MM.1S (cell line): Measurements from ENCODE around the gene BCL11B.

Experiments used
- DNase-seq: peaks from one replicate; pipeline ENCODE4 v3.0.0-alpha.2; 2015
- H2AFZ ChIP-seq: fragments of 300-600 bp; sonication (generic); 2 replicates; pipeline ENCODE4 v1.6.0; 2016; ENCODE audit warnings: antibody characterized with exemption, low read length
- H3F3A ChIP-seq: fragments of 300-600 bp; sonication (generic); 2 replicates; pipeline ENCODE4 v1.6.1; 2016; ENCODE audit warnings: mild to moderate bottlenecking, antibody characterized with exemption, low read length, moderate library complexity, mixed read lengths; ENCODE audit not compliant: insufficient read depth
- H3K27ac ChIP-seq: fragments of 300-600 bp; sonication (generic); 2 replicates; pipeline ENCODE4 v1.5.1; 2016; ENCODE audit warnings: mild to moderate bottlenecking, low read length
- H3K27me3 ChIP-seq: fragments of 300-600 bp; sonication (generic); replicated peaks from 2 replicates; pipeline ENCODE4 v1.6.0; 2016; ENCODE audit warnings: low read length; ENCODE audit not compliant: insufficient read depth
- H3K36me3 ChIP-seq: fragments of 300-600 bp; sonication (generic); replicated peaks from 2 replicates; pipeline ENCODE4 v1.6.1; 2016; ENCODE audit warnings: mild to moderate bottlenecking, low read length, mixed read lengths; ENCODE audit not compliant: insufficient read depth
- H3K4me1 ChIP-seq: fragments of 300-600 bp; sonication (generic); 2 replicates; pipeline ENCODE4 v1.6.1; 2016; ENCODE audit warnings: low read length, mixed read lengths
- H3K4me2 ChIP-seq: fragments of 300-600 bp; sonication (generic); 2 replicates; pipeline ENCODE4 v1.6.0; 2016; ENCODE audit warnings: low read depth, low read length
- H3K4me3 ChIP-seq: fragments of 300-600 bp; sonication (generic); 2 replicates; pipeline ENCODE4 v1.5.1; 2016; ENCODE audit warnings: low read length, mixed read lengths
- H3K79me2 ChIP-seq: fragments of 300-600 bp; sonication (generic); 2 replicates; pipeline ENCODE4 v1.6.1; 2016; ENCODE audit warnings: mixed run types, low read length, mixed read lengths
- H3K9ac ChIP-seq: fragments of 300-600 bp; sonication (generic); 2 replicates; pipeline ENCODE4 v1.6.1; 2016; ENCODE audit warnings: low read length, mixed read lengths
- H3K9me2 ChIP-seq: fragments of 300-600 bp; sonication (generic); replicated peaks from 2 replicates; pipeline ENCODE4 v1.6.1; 2016; ENCODE audit warnings: mild to moderate bottlenecking, low read length, mixed read lengths; ENCODE audit not compliant: insufficient read depth
- H3K9me3 ChIP-seq: fragments of 300-600 bp; sonication (generic); replicated peaks from 2 replicates; pipeline ENCODE4 v1.6.1; 2016; ENCODE audit warnings: mild to moderate bottlenecking, low read length, mixed read lengths; ENCODE audit not compliant: insufficient read depth
- H4K20me1 ChIP-seq: fragments of 300-600 bp; sonication (generic); 2 replicates; pipeline ENCODE4 v1.6.1; 2016; ENCODE audit warnings: mild to moderate bottlenecking, low read length, moderate library complexity, mixed read lengths; ENCODE audit not compliant: insufficient read depth
- CTCF ChIP-seq: fragments of 300-600 bp; sonication (generic); IDR thresholded peaks from 2 replicates; pipeline ENCODE4 v1.5.1; 2016; ENCODE audit warnings: antibody characterized with exemption, low read length, mixed read lengths
- EZH2 ChIP-seq: fragments of 300-600 bp; sonication (generic); optimal IDR thresholded peaks from 2 replicates; pipeline ENCODE3; 2017; ENCODE audit warnings: low read depth, mild to moderate bottlenecking, antibody characterized with exemption, low read length, mixed read lengths
- EZH2phosphoT487 ChIP-seq: fragments of 300-600 bp; sonication (generic); IDR thresholded peaks from 2 replicates; pipeline ENCODE4 v1.6.1; 2018; ENCODE audit warnings: antibody characterized with exemption, low read length

The BCL11B gene

GRCh38 chr14:99240627-99241324 is 31.2 kb downstream of the BCL11B start:
- Histone ChIP-seq H3K4me1 (no peaks in the 10 kb centered on the region), H3K9me3 (no peaks in the 10 kb centered on the region), H3K4me3 (no peak overlapping the region), H3K9ac (no peak overlapping the region), H3K4me2 (no peak overlapping the region), H3F3A (no peaks in the 10 kb centered on the region), H4K20me1 (no peaks in the 10 kb centered on the region), H3K27ac (no peak overlapping the region), H3K27me3 (no peaks in the 10 kb centered on the region), H2AFZ (no peak overlapping the region), H3K9me2 (no peaks in the 10 kb centered on the region), H3K36me3 (no peaks in the 10 kb centered on the region), H3K79me2 (no peaks in the 10 kb centered on the region)
- no peak for DNase-seq
- TF ChIP-seq EZH2phosphoT487 (no peak), CTCF (no peak), EZH2 (no peak)

GRCh38 chr14:99239661-99240092 is 32.3 kb downstream of the BCL11B start:
- TF ChIP-seq CTCF (no peak), EZH2 (no peak), EZH2phosphoT487 (no peak)
- no peaks in the 10 kb centered on the region for H3K4me1 ChIP-seq
- H3K9ac ChIP-seq = no peak overlapping the region
- H3K36me3 ChIP-seq = no peaks in the 10 kb centered on the region
- H3K9me2 ChIP-seq = no peaks in the 10 kb centered on the region
- no peaks in the 10 kb centered on the region for H3K27me3 ChIP-seq
- H3K79me2 ChIP-seq = no peaks in the 10 kb centered on the region
- H3K4me2 ChIP-seq = no peak overlapping the region
- no peaks in the 10 kb centered on the region for H3K9me3 ChIP-seq
- H2AFZ ChIP-seq = no peak overlapping the region
- no peaks in the 10 kb centered on the region for H3F3A ChIP-seq
- no peak overlapping the region for H3K4me3 ChIP-seq
- DNase-seq = no peak
- no peak overlapping the region for H3K27ac ChIP-seq
- H4K20me1 ChIP-seq = no peaks in the 10 kb centered on the region

DNA sequence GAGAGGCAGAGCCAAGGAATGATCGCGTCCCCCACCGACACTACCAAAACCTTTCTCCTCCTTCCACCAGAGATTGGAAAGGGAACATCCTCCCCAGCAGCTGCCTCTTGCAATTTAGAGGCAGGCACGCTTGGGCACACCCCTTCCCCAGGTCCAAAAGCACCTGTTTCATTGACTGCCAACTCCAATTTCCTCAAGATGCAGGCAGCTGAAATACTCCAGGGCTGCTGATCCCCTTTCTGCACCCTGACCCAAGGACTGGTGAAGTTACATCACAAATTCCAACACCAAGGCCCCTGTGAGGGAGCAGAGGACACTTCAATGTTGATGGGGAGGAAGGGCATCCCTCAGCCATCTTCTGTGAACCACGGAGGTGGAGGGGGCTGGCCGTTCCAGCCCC is 33.8 kb downstream of the BCL11B start:
- no peaks in the 10 kb centered on the region for H3K79me2 ChIP-seq
- H3K4me1 ChIP-seq = no peaks in the 10 kb centered on the region
- H4K20me1 ChIP-seq = no peaks in the 10 kb centered on the region
- no peaks in the 10 kb centered on the region for H3K9me2 ChIP-seq
- H3K4me2 ChIP-seq = no peak overlapping the region
- H3K9me3 ChIP-seq = no peaks in the 10 kb centered on the region
- no peaks in the 10 kb centered on the region for H3K27me3 ChIP-seq
- TF ChIP-seq EZH2 (no peak), EZH2phosphoT487 (no peak), CTCF (no peak)
- H3F3A ChIP-seq = no peaks in the 10 kb centered on the region
- H2AFZ ChIP-seq = no peak overlapping the region
- no peak for DNase-seq
- no peak overlapping the region for H3K4me3 ChIP-seq
- no peaks in the 10 kb centered on the region for H3K36me3 ChIP-seq
- no peak overlapping the region for H3K9ac ChIP-seq
- no peak overlapping the region for H3K27ac ChIP-seq
